ENCODE results near the gene ZFYVE28.
"Not testable (repeated sequence)": the region's sequence is repeated elsewhere in the genome, so short reads cannot be mapped to it uniquely, and the experiment has no call there.

The ZFYVE28 gene

GRCh38 chr4:2388429-2389182 lies 29.8 kb downstream of the ZFYVE28 start:
- no peak for DNase-seq

DNA sequence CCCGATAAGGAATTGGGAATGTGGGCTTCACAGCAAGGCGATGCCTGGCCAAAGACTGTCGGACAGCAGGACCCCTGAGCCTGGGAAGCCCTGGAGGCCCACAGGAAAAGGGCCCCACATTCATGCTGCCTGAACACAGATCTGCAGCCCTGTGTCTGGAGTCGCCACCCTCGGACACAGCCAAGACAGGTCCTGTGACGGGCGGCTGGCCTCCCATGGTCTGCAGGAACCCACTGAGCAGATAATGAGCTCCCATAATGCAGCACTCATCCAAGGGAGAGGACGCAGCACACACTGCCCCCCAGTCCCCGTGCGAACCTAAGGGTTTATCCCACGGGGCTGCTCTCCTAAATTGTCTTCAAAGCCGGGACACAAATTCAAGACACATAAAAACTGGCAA lies 30.6 kb downstream of the ZFYVE28 start:
- DNase-seq, result no peak

DNA sequence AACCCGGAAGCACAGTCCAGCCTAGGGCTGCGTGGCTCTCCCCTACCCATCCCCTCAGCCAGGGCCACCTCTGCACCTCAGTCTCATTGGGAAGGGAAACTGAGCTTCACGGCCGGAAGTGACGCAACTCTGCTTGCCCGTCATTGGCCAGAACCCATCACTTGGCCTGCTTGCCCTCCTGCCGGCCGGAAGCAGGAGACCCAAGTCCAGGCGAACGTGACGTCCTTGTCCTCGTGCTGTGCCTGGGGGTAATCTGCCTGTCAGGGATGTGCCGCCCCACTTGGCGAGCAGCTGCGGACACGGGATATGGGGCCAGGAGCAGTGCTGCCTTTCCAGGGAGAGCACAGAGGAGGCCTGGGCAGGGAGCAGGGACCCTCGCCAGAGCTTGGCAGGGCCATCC lies 31.2 kb downstream of the ZFYVE28 start:
- DNase-seq, result no peak

- DNase-seq, result no peak
Measured at GRCh38 chr4:2386717-2387116, 31.7 kb downstream of the ZFYVE28 start.

GRCh38 chr4:2385516-2385915 lies 32.9 kb downstream of the ZFYVE28 start:
- DNase-seq, result no peak

GRCh38 chr4:2384245-2384644 lies 34.2 kb downstream of the ZFYVE28 start:
- no peak for DNase-seq

GRCh38 chr4:2383760-2384159 lies 34.7 kb downstream of the ZFYVE28 start:
- DNase-seq, result no peak

DNA sequence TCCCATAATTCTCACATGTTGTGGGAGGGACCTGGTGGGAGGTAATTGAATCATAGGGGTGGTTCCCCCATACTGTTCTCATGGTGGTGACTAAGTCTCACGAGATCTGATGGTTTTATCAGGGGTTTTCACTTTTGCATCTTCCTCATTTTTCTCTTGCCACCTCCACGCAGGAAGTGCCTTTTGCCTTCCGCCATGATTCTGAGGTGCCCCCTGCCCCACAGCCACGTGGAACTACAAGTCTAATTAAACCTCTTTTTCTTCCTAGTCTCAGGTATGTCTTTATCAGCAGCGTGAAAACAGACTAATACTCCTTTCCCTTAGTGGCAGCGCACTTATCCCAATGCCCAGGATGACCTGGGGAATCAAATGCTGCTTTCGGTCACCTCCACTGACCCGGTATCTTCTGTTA lies 35.2 kb downstream of the ZFYVE28 start:
- not testable (repeated sequence) for DNase-seq

- not testable (repeated sequence) for DNase-seq
Measured at GRCh38 chr4:2382769-2383202, 35.7 kb downstream of the ZFYVE28 start.

- not testable (repeated sequence) for DNase-seq
Measured at GRCh38 chr4:2380589-2380988, 37.9 kb downstream of the ZFYVE28 start.

DNA sequence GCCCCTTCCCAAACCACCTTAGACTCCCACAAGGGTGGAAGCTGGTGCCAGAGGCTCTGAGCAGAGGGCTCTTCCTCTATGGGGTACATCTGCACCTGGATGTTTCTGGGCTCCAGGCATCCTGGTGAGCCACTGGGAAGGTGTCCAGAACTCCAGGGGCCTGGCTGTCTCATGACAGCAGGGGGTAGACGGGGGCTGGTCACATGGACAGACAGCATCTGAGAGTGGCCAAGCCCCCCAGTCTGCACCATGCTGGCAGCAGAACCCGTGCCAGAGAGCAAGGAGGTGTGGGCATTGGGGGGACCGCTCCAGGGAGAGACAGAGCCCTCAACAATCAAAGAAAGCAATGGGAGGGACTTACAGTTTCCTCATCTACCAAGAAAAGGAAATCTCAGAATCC lies 39.5 kb downstream of the ZFYVE28 start:
- no peak for DNase-seq

GRCh38 chr4:2378401-2378800 lies 40.0 kb downstream of the ZFYVE28 start:
- DNase-seq, result no peak

- no peak for DNase-seq
Measured at GRCh38 chr4:2377241-2377640, 41.2 kb downstream of the ZFYVE28 start.

- DNase-seq, result no peak
Measured at GRCh38 chr4:2375427-2375826, 43.0 kb downstream of the ZFYVE28 start.

DNA sequence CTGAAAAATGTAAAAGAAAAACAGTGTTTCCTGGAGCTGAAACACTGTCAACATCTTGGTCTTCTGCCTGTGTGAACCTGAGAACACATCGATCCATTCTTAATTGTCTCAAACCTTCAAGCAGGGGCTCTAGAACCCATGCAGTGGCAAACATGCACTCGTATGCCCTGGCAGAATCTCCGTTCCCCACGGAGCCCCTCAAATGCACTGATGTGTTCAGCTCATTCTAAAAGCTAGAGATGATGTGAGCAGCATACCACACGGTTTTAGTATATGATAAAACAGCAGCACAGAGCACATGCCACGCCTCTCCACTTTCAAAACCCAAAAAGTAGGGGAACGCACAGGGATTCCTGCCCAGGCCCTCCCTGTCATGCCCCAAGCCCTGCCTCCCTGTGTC lies 44.9 kb downstream of the ZFYVE28 start:
- no peak for DNase-seq

- no peak for DNase-seq
Measured at GRCh38 chr4:2372488-2373030, 45.9 kb downstream of the ZFYVE28 start.

GRCh38 chr4:2371765-2372487 lies 46.5 kb downstream of the ZFYVE28 start:
- no peak for DNase-seq

DNA sequence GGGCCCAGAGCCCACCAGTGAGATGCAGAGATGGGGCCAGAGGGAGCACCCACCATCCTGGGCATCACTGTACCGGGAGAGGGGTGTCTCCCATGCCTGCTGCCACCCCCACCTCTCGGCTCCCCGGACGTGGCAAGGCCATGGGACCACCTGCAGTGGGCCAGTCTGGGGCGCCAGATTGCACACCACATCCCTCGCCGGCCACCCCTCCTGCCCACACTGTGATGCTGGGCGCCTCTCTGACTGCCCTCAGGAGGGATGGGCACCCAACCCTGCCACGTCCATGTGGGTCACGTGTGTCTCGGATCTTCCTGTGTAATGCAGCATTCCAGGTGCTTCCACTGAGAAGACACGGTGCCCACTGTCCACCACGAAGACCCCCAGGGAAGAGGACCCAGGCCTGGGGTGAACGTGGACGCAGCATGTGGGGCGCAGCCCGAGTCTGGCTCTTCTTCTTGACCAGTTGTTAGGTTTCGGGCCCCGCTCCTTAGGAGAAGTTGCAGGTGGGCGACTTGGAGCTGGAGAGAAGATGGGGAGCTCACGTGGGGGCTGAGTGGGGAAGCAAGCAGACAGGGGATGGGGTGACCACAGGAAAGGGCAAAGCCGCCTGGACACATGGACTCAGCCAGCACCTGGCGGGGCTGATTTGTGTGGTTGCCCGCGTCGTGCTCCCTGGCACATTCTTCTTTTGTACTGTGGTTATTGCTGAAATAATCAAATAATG lies 47.7 kb downstream of the ZFYVE28 start:
- no peak for DNase-seq

DNA sequence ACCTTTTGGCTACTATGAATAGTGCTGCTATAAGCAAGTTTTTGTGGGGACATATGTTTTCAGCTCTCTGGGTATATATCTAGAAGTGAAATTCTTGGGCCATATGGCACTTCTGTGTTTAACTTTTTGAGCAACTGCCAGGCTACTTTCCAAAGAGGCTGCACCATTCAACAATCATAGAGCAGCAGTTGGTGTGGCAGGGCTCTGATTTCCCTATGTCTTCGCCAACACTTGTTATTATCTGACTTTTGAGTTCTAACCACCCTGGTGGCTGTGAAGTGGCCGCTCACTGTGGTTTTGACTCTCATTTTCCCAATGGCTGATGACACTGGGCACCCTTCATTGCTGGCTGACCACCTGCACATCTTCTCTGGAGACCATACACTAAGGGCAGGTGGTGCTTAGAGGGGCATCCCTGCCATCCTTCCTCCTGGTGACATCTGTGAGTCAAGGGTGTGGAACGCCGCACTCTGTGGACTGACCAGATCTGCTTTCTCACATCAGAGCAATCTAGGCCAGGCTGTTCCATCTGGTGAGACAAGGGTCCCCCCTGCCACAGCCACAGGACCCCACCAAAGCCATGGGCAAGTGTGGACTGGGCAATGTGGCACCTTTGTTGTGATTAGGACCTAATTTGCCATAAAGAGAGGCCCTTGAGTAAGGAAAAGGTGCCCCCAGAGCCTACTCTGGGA lies 49.6 kb downstream of the ZFYVE28 start:
- no peak for DNase-seq

DNA sequence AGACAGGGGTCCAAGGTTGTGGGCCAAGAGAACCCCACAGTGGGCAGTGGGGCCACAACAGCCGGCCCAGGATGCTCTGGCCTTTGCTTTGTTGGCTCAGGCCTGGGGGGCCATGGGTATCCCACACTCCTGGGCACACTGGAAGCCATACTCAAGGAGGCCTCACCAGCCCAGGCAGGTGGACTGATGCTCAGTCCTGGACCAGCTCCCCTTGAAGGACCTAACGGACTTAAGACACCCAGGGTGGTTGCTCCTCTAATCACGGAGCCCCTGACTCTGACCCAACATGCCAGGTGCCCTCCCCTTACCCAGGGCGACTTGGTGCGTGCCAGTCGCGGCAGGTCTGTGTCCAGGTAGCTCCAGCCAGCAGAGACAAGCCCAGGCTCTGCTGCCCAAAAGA lies 50.8 kb downstream of the ZFYVE28 start:
- DNase-seq, result no peak

DNA sequence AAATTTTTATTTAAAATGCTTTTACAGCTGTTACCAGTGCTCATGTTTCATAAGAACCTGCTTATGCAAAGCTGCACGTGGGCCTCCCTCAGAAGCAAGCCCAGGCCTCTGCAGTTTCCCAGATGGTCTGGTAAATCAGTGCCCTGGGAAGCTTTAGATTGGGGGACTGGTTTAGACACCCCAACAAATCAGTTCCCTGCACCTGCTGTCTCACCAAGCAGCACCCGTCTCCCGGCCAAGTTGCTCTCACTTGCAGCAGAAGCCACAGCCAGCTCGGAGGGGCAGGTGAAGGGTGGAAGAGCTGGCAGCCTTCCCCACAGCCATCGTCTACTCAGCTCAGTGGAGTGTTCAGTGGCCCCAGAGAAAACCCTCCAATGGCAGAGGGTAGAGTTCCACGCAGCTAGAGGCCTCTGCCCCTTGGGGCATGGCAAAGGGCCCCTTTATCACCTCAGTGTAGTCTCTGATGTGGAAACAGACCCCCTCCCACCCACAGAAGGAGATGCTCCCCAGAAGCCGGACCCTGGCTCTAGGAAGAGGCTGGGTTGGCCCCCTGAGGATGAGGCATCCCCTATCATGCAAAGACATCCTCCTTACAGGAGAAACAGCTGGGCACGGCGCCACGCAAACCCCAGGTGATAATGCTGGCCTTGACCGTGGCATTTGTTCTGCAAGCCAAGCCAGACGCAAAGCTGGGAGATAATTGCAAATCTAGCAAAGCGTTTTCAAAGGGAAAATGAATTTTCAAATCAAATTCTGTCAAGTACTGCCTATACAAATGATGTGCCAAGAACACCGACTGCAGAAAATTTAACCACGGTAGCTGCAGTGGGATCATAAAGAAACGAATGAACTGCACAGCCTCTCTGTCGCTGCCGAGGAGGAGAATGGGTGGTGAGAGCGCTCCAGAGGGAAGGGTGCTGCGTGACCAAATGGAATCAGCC lies 51.9 kb downstream of the ZFYVE28 start:
- no peak for DNase-seq

- no peak for DNase-seq
Measured at GRCh38 chr4:2365913-2366210, 52.6 kb downstream of the ZFYVE28 start.
